ENCODE measurements around the gene CHST8. TPM values are rescaled to one million over a fixed set of nuclear protein-coding genes. Genes with fewer than 3 reads are reported as not detected.

CHST8 gene
- total RNA-seq, 1 experiment from 2014 or later: not detected

- no peaks in the 10 kb centered on the region for H3K36me3 Mint-ChIP-seq (ENCODE audit: insufficient read depth, unreplicated experiment)
- no peak overlapping the region for H3K4me3 Mint-ChIP-seq (ENCODE audit: unreplicated experiment)
- Histone ChIP-seq H3K36me3 (ENCODE audit: control insufficient read depth, insufficient read depth, low read length) (no peaks in the 10 kb centered on the region), H3K4me1 (no peaks in the 10 kb centered on the region), H3K4me3 (ENCODE audit: low read depth, low read length) (no peak overlapping the region), H3K9me3 (peaks cover 30% of the 10 kb centered on the region), H3K27me3 (replicated peaks; ENCODE audit: control insufficient read depth, insufficient read depth, low read length) (no peaks in the 10 kb centered on the region; the same call in 1 of the 2 replicates)
- intact Hi-C loops (cut with micrococcal nuclease; ENCODE audit: unreplicated experiment): no loop called here
- H3K27ac Mint-ChIP-seq (ENCODE audit: unreplicated experiment): no peak overlapping the region
- CTCF ChIA-PET: interaction anchor here (0.6 kb wide), 1 partner anchor 89 kb away, joined by 3 read pairs; no protein-coding TSS in a partner anchor
- no peaks in the 10 kb centered on the region for H3K4me1 Mint-ChIP-seq (ENCODE audit: low read depth, unreplicated experiment)
- peaks cover 16% of the 10 kb centered on the region for H3K9me3 Mint-ChIP-seq (ENCODE audit: unreplicated experiment)
- no peak for DNase-seq
- no peak for TF ChIP-seq CTCF (IDR thresholded peaks at IDR 0.05; ENCODE audit: insufficient read depth in 1 of 2, low read depth in 1 of 2, low read length in 1 of 2, severe bottlenecking in 1 of 2, unreplicated experiment in 1 of 2)
- BruUV-seq (replicated peaks): no TSS peak
- POLR2A ChIA-PET: no interaction called here
- H3K27me3 Mint-ChIP-seq (ENCODE audit: insufficient read depth, unreplicated experiment): peaks cover 14% of the 10 kb centered on the region
Measured at GRCh38 chr19:33609353-33609752, 12.4 kb upstream of the CHST8 start.

GRCh38 chr19:33610588-33610987 is 11.2 kb upstream of the CHST8 start:
- peaks cover 14% of the 10 kb centered on the region for H3K27me3 Mint-ChIP-seq (ENCODE audit: insufficient read depth, unreplicated experiment)
- intact Hi-C loops (cut with micrococcal nuclease; ENCODE audit: unreplicated experiment): no loop called here
- no TSS peak for BruUV-seq (replicated peaks)

GRCh38 chr19:33612928-33613619 is 8.7 kb upstream of the CHST8 start:
- H3K27me3 ChIP-seq (replicated peaks; ENCODE audit: control insufficient read depth, insufficient read depth, low read length): no peaks in the 10 kb centered on the region; the same call in 1 of the 2 replicates
- peaks cover 22% of the 10 kb centered on the region for H3K9me3 ChIP-seq
- no peak overlapping the region for H3K27ac Mint-ChIP-seq (ENCODE audit: unreplicated experiment)
- ChIA-PET POLR2A (no interaction called here), CTCF (no interaction called here)
- no peak for TF ChIP-seq CTCF (IDR thresholded peaks at IDR 0.05; ENCODE audit: insufficient read depth in 1 of 2, low read depth in 1 of 2, low read length in 1 of 2, severe bottlenecking in 1 of 2, unreplicated experiment in 1 of 2)
- H3K27me3 Mint-ChIP-seq (ENCODE audit: insufficient read depth, unreplicated experiment): peaks cover 6% of the 10 kb centered on the region
- no peaks in the 10 kb centered on the region for H3K4me1 ChIP-seq
- no peak for DNase-seq
- intact Hi-C loops (cut with micrococcal nuclease; ENCODE audit: unreplicated experiment): no loop called here
- H3K36me3 Mint-ChIP-seq (ENCODE audit: insufficient read depth, unreplicated experiment): no peaks in the 10 kb centered on the region
- H3K9me3 Mint-ChIP-seq (ENCODE audit: unreplicated experiment): peaks cover 16% of the 10 kb centered on the region
- no peak overlapping the region for H3K4me3 ChIP-seq (ENCODE audit: low read depth, low read length)
- H3K4me3 Mint-ChIP-seq (ENCODE audit: unreplicated experiment): no peak overlapping the region
- no peaks in the 10 kb centered on the region for H3K36me3 ChIP-seq (ENCODE audit: control insufficient read depth, insufficient read depth, low read length)
- BruUV-seq (replicated peaks): no TSS peak
- no peaks in the 10 kb centered on the region for H3K4me1 Mint-ChIP-seq (ENCODE audit: low read depth, unreplicated experiment)

More at GRCh38 chr19:33610588-33610987, 11.2 kb upstream of the CHST8 start:
- Histone ChIP-seq H3K4me1 (no peaks in the 10 kb centered on the region), H3K9me3 (peaks cover 25% of the 10 kb centered on the region), H3K4me3 (ENCODE audit: low read depth, low read length) (no peak overlapping the region), H3K27me3 (replicated peaks; ENCODE audit: control insufficient read depth, insufficient read depth, low read length) (no peaks in the 10 kb centered on the region; the same call in 1 of the 2 replicates), H3K36me3 (ENCODE audit: control insufficient read depth, insufficient read depth, low read length) (no peaks in the 10 kb centered on the region)
- Mint-ChIP-seq H3K4me3 (ENCODE audit: unreplicated experiment) (no peak overlapping the region), H3K9me3 (ENCODE audit: unreplicated experiment) (peaks cover 16% of the 10 kb centered on the region), H3K27ac (ENCODE audit: unreplicated experiment) (no peak overlapping the region), H3K36me3 (ENCODE audit: insufficient read depth, unreplicated experiment) (no peaks in the 10 kb centered on the region), H3K4me1 (ENCODE audit: low read depth, unreplicated experiment) (no peaks in the 10 kb centered on the region)
- no peak for DNase-seq
- TF ChIP-seq CTCF (IDR thresholded peaks at IDR 0.05; ENCODE audit: insufficient read depth in 1 of 2, low read depth in 1 of 2, low read length in 1 of 2, severe bottlenecking in 1 of 2, unreplicated experiment in 1 of 2): no peak
- ChIA-PET POLR2A (no interaction called here), CTCF (no interaction called here)

Data from Caco-2 (cell line).